ENCODE data around the gene NAA60.

DNA sequence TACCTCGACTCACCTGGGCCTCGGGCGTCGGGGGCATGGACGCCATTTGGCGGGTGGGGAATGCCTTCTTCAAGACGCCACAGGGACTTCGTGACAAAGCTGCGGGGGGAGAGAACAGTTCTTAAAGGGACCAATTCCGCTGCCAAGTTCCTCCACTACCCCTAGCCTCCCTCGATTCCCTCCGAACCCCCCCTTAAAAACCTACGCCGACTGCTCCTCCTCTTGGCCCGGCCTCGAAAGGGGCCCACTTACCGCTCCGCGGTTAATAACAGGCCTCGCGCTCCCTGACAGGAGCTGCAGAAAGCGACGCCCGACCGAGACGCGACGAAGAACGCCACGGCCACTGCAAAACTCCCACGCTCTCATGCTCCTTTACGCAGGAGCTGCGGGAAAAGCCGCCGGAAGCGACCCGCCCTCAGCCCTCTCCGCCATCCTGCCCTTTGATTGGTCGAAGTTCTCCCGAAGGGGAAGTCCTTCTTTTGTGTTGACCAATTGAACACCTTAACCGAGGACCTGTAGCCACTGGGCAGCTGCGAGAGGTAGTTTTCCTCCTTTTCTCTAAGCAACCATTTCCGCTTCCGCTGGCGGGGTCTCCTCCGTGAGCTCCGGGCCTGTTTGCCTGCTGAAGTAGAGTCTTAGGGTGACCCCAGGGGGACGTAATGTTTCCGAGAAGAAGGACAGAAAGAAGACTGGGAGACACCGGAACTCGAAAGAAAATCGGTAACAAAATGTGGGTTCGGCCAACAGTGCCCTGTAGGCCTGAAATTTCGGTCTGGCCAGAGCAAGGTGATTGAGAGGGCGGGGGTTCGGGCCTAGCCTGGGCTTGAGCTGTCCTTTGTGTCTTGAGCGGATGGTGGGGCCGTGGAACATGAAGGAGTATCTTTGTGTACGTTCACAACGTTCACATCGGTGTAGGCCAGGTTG is at the start of gene NAA60, which contains the start of gene ZNF597:
- TF ChIP-seq YY1 (IDR thresholded peaks at IDR 0.05; ENCODE audit: low read depth) = no peak
- TF ChIP-seq EP300 (IDR thresholded peaks at IDR 0.05; ENCODE audit: borderline replicate concordance) = no peak
- TF ChIP-seq, protein P1, sequence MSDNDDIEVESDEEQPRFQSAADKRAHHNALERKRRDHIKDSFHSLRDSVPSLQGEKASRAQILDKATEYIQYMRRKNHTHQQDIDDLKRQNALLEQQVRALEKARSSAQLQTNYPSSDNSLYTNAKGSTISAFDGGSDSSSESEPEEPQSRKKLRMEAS (IDR thresholded peaks at IDR 0.05) = peak; percentile 61
- TF ChIP-seq RAD21 (IDR thresholded peaks at IDR 0.05; ENCODE audit: low read depth) = no peak
- TF ChIP-seq CEBPB (IDR thresholded peaks at IDR 0.05) = no peak
- TF ChIP-seq TAF1 (IDR thresholded peaks at IDR 0.05; ENCODE audit: low read depth) = no peak
- no peak for TF ChIP-seq NFIC (IDR thresholded peaks at IDR 0.05)
- no peak for TF ChIP-seq FOXM1 (IDR thresholded peaks at IDR 0.05; ENCODE audit: borderline replicate concordance, low read depth)
- TF ChIP-seq REST (IDR thresholded peaks at IDR 0.05; ENCODE audit: low read depth) = no peak
- no peak for TF ChIP-seq TEAD4 (IDR thresholded peaks at IDR 0.05)
- TF ChIP-seq TCF12 (IDR thresholded peaks at IDR 0.05; ENCODE audit: low read depth) = no peak
- TF ChIP-seq EGR1 (IDR thresholded peaks at IDR 0.05) = peak; percentile 69
